ENCODE data around the gene PLA2G4B.

- TF ChIP-seq ELF1 (tag; IDR thresholded peaks at IDR 0.05) (no peak), SMC3 (conservative IDR thresholded peaks at IDR 0.05; ENCODE audit: insufficient read depth, low read depth, low read length) (no peak), PCBP2 (IDR thresholded peaks at IDR 0.05; ENCODE audit: low read depth, low read length, poor library complexity, severe bottlenecking) (no peak), JUNB (CRISPR knock-in tag; conservative IDR thresholded peaks at IDR 0.05) (no peak), ZNF830 (CRISPR knock-in tag; IDR thresholded peaks at IDR 0.05) (no peak), SMARCE1 (IDR thresholded peaks at IDR 0.05) (no peak), POLR2A (conservative IDR thresholded peaks at IDR 0.05) (no peak), ELF2 (CRISPR knock-in tag; IDR thresholded peaks at IDR 0.05) (no peak), RAD21 (CRISPR knock-in tag; conservative IDR thresholded peaks at IDR 0.05 in 1 of 2, IDR thresholded peaks at IDR 0.05 in 1 of 2) (no peak), CTCF (IDR thresholded peaks at IDR 0.05 in 2 of 3, conservative IDR thresholded peaks at IDR 0.05 in 1 of 3; ENCODE audit: insufficient read depth in 2 of 3, low read depth in 1 of 3, low read length in 3 of 3) (no peak), HDAC8 (tag; IDR thresholded peaks at IDR 0.05) (no peak), KLF16 (IDR thresholded peaks at IDR 0.05) (no peak)
- TF ChIP-seq, protein P1, sequence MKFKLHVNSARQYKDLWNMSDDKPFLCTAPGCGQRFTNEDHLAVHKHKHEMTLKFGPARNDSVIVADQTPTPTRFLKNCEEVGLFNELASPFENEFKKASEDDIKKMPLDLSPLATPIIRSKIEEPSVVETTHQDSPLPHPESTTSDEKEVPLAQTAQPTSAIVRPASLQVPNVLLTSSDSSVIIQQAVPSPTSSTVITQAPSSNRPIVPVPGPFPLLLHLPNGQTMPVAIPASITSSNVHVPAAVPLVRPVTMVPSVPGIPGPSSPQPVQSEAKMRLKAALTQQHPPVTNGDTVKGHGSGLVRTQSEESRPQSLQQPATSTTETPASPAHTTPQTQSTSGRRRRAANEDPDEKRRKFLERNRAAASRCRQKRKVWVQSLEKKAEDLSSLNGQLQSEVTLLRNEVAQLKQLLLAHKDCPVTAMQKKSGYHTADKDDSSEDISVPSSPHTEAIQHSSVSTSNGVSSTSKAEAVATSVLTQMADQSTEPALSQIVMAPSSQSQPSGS (CRISPR knock-in tag; IDR thresholded peaks at IDR 0.05): no peak
Measured at GRCh38 chr15:41798607-41799487, 39.8 kb upstream of the PLA2G4B start.

Measured in K562 (cell line).